ENCODE data around the gene TMEM119.

GRCh38 chr12:108578264-108578663, 19.6 kb downstream of the TMEM119 start:
- no peak for TF ChIP-seq CEBPB (IDR thresholded peaks at IDR 0.05; ENCODE audit: low read depth, low read length)
- TF ChIP-seq POLR2A (IDR thresholded peaks at IDR 0.05; ENCODE audit: low read depth, low read length) = no peak
- TF ChIP-seq CTCF (conservative IDR thresholded peaks at IDR 0.05; ENCODE audit: low read depth, low read length) = no peak
- no peak for TF ChIP-seq RCOR1 (IDR thresholded peaks at IDR 0.05; ENCODE audit: insufficient replicate concordance, low read length)
- TF ChIP-seq MAFK (IDR thresholded peaks at IDR 0.05; ENCODE audit: low read depth, low read length) = no peak

All from IMR-90 (cell line).